ENCODE measurements around the gene HPSE2.

HPSE2 gene

DNA sequence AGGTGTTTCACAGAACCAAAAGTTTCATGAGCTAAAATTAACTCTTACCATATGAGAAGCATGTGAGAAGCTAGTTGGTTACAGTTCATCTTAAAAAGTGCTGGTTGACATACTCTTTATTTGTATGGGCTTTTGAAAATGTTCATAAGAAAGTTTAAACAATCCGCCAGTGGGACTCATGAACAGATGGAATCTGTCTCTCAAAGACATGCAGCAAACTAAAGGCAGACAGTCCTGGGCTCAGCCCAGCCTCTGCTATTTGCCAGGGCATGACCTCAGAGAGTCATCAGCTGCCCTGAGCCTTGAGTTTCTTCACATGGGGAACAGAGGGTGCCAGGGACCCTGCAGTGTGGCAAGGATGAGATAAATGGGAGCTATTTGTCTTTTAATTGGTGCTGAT, 823.9 kb downstream of the HPSE2 start:
- Histone ChIP-seq H3K4me3 (ENCODE audit: low read depth, low read length) (no peak overlapping the region), H3K9me3 (ENCODE audit: control insufficient read depth, insufficient read depth, low read depth, low read length) (no peaks in the 10 kb centered on the region), H3K9ac (ENCODE audit: low read length) (no peak overlapping the region), H3K27ac (ENCODE audit: low read depth, low read length) (no peak overlapping the region), H3K36me3 (ENCODE audit: control insufficient read depth, insufficient read depth, low read length) (peaks cover under 1% of the 10 kb centered on the region; the same call in 1 of the 2 replicates), H3K27me3 (ENCODE audit: control insufficient read depth, insufficient read depth, low read length) (no peaks in the 10 kb centered on the region), H3K4me1 (ENCODE audit: control insufficient read depth, insufficient read depth, low read length) (peaks cover 19% of the 10 kb centered on the region)

DNA sequence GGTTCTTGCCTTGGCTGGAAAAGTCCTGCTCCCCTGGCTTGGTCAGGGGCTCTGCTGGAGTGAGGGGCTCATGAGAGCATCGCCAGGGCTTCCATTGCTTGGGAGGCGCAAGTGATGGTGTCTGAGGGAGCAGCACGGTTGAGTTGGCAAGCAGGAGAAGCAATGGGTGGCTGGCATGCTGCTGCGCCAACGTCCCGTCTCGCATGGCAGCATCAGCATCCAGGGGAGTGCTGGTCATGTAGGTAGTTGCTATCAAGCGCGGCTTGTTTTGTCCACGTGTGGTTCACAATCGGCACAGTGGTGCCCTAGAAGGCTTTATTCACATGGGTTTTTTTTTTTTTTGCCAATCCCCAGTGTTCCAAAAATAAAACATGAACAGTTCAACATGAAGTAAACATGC, 824.5 kb downstream of the HPSE2 start:
- Histone ChIP-seq H3K27ac (ENCODE audit: low read depth, low read length) (no peak overlapping the region), H3K27me3 (ENCODE audit: control insufficient read depth, insufficient read depth, low read length) (no peaks in the 10 kb centered on the region), H3K4me1 (ENCODE audit: control insufficient read depth, insufficient read depth, low read length) (peaks cover 19% of the 10 kb centered on the region)

DNA sequence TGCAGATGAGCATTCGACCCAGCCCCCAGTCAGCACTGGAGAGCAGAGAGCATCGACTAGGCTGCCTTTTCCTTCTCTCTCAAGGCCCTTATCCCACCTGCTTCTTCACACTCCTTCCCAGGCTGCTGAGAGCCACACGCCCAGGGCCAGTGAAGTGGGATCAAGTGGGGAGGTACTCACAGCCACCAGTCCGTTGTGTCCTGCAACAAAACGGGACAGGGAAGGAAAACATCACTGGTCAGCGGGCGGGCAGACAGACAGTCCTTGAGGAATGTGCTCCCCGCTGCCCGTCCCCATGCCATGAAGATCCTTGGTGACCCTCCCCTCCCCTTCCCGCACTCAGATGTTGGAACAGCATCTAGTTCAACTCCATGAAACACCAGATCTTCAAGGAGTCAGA, 824.9 kb downstream of the HPSE2 start:
- Histone ChIP-seq H3K27ac (ENCODE audit: low read depth, low read length) (no peak overlapping the region), H3K4me3 (ENCODE audit: low read depth, low read length) (no peak overlapping the region), H3K27me3 (ENCODE audit: control insufficient read depth, insufficient read depth, low read length) (no peaks in the 10 kb centered on the region), H3K9ac (ENCODE audit: low read length) (no peak overlapping the region), H3K4me1 (ENCODE audit: control insufficient read depth, insufficient read depth, low read length) (peaks cover 16% of the 10 kb centered on the region), H3K36me3 (ENCODE audit: control insufficient read depth, insufficient read depth, low read length) (no peaks in the 10 kb centered on the region), H3K9me3 (ENCODE audit: control insufficient read depth, insufficient read depth, low read depth, low read length) (no peaks in the 10 kb centered on the region)

More for the DNA sequence above, 824.5 kb downstream of the HPSE2 start:
- no peaks in the 10 kb centered on the region for H3K9me3 ChIP-seq (ENCODE audit: control insufficient read depth, insufficient read depth, low read depth, low read length)
- no peak overlapping the region for H3K4me3 ChIP-seq (ENCODE audit: low read depth, low read length)
- H3K36me3 ChIP-seq (ENCODE audit: control insufficient read depth, insufficient read depth, low read length): no peaks in the 10 kb centered on the region
- no peak overlapping the region for H3K9ac ChIP-seq (ENCODE audit: low read length)

DNA sequence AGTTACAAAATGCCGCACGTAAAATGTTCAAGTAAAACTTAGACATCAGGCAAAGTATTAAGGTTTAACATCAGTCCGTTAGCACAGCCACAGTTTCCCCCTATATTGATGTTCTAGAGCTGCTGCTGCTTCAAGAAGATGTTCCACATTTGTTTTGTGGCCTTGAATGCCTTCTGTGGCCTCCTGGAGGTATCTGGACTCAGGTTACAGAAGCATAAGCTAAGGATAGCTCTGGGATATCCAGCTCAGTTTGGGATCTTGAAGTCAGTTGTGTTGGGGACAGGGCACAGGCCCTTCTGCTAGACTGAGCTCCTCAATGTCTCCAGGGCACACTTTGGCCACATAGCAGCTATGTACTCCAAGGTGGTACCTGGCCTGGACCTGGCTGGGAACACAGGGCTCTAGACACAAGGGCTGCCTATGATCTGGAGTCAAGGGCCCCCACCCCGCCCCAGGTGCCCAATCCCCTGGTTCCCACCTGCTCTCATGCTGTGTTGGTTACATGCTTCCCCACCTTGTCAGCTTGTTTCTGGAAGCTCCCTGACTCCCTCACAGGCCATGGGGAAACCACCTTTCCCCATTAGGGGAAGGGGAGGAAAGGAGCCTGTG, 825.4 kb downstream of the HPSE2 start:
- no peak overlapping the region for H3K27ac ChIP-seq (ENCODE audit: low read depth, low read length)
- no peaks in the 10 kb centered on the region for H3K36me3 ChIP-seq (ENCODE audit: control insufficient read depth, insufficient read depth, low read length)
- no peaks in the 10 kb centered on the region for H3K9me3 ChIP-seq (ENCODE audit: control insufficient read depth, insufficient read depth, low read depth, low read length)
- H3K4me3 ChIP-seq (ENCODE audit: low read depth, low read length): no peak overlapping the region
- peaks cover 10% of the 10 kb centered on the region for H3K4me1 ChIP-seq (ENCODE audit: control insufficient read depth, insufficient read depth, low read length)
- no peak overlapping the region for H3K9ac ChIP-seq (ENCODE audit: low read length)
- no peaks in the 10 kb centered on the region for H3K27me3 ChIP-seq (ENCODE audit: control insufficient read depth, insufficient read depth, low read length)

DNA sequence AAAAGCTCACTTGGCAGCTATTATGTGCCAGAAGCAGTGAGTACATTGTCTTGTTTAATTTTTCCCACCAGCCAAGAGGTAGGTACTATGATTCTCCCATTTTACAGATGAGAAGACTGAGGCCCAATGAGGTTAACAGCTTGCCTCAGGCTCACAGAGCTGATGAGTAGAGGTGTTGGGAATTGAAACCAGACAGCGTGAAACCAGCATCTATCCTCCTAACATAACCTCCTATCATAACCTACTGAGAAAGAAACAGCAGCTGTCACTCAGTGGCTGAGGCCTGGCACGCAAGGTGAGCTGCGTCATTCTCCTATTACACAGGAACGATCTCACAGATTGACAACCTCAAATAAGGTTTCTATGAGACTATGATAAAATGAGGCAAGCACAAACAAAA, 826.9 kb downstream of the HPSE2 start:
- H3K4me1 ChIP-seq (ENCODE audit: control insufficient read depth, insufficient read depth, low read length): no peaks in the 10 kb centered on the region; the same call in 1 of the 2 replicates
- H3K27ac ChIP-seq (ENCODE audit: low read depth, low read length): no peak overlapping the region
- no peak overlapping the region for H3K9ac ChIP-seq (ENCODE audit: low read length)
- H3K4me3 ChIP-seq (ENCODE audit: low read depth, low read length): no peak overlapping the region
- no peaks in the 10 kb centered on the region for H3K27me3 ChIP-seq (ENCODE audit: control insufficient read depth, insufficient read depth, low read length)
- H3K9me3 ChIP-seq (ENCODE audit: control insufficient read depth, insufficient read depth, low read depth, low read length): no peaks in the 10 kb centered on the region
- no peaks in the 10 kb centered on the region for H3K36me3 ChIP-seq (ENCODE audit: control insufficient read depth, insufficient read depth, low read length)

DNA sequence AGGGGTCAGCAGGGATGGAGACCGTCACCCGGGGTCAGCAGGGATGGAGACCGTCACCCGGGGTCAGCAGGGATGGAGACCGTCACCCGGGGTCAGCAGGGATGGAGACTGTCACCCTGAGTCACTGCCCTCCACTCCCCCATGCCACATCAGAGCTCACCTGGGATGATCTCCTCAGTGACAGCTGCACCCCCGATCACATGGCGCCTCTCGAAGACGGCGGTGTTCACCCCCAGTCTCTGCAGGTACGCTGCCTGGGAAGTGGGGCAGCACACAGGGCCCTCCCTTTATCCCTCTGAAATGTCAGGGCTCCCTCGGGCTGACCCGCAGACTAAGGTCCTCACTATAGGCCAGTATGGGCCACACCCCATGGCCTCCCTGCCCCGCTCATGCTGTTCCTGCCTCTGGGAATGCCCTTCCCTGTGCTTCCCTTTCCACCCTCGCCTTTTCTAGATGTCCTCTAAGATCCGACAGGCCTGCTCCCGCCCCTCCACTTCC, 827.9 kb downstream of the HPSE2 start:
- Histone ChIP-seq H3K27me3 (ENCODE audit: control insufficient read depth, insufficient read depth, low read length) (no peaks in the 10 kb centered on the region), H3K9ac (ENCODE audit: low read length) (no peak overlapping the region), H3K9me3 (ENCODE audit: control insufficient read depth, insufficient read depth, low read depth, low read length) (no peaks in the 10 kb centered on the region), H3K27ac (ENCODE audit: low read depth, low read length) (no peak overlapping the region), H3K36me3 (ENCODE audit: control insufficient read depth, insufficient read depth, low read length) (no peaks in the 10 kb centered on the region), H3K4me3 (ENCODE audit: low read depth, low read length) (no peak overlapping the region), H3K4me1 (ENCODE audit: control insufficient read depth, insufficient read depth, low read length) (no peaks in the 10 kb centered on the region; the same call in 1 of the 2 replicates)
